Common myeloid progenitor, CD34-positive (primary cell): ENCODE measurements around the gene SENP3. TPM values are rescaled to one million over a fixed set of nuclear protein-coding genes. Genes with fewer than 3 reads are reported as not detected.

ENCODE experiments used
- CTCF ChIA-PET: fragments of 350-600 bp; sonication (Branson Sonifier 250); formaldehyde crosslinking; loops from one replicate; lab custom pipeline; 2021; ENCODE audit warnings: antibody characterized with exemption; lab: Charles Lee
- POLR2A ChIA-PET: fragments of 350-600 bp; sonication (Branson Sonifier 250); formaldehyde crosslinking; loops from one replicate; lab custom pipeline; 2021; ENCODE audit warnings: antibody characterized with exemption; lab: Charles Lee
- DNase-seq, 3 donors: peaks; one replicate each; pipeline versions ENCODE4 v3.0.0 to v3.0.0-alpha.2; 2013
- H3K27ac ChIP-seq, 2 experiments: 1 replicate in 1 of 2; 2 replicates in 1 of 2; pipeline ENCODE4 v1.7.0; 2013; ENCODE audit warnings: inconsistent platforms in 2 of 2, low read length in 2 of 2, mild to moderate bottlenecking in 2 of 2, low read depth in 1 of 2, moderate library complexity in 1 of 2; ENCODE audit not compliant: severe bottlenecking in 2 of 2, insufficient read depth in 1 of 2, poor library complexity in 1 of 2
- H3K27me3 ChIP-seq, 5 experiments: replicated peaks in 2 of 5; 1 replicate in 3 of 5; 2 replicates in 2 of 5; pipeline versions ENCODE4 v1.6.1 to v1.7.0; 2013; ENCODE audit warnings: low read length in 4 of 5, mild to moderate bottlenecking in 2 of 5, moderate library complexity in 2 of 5, inconsistent platforms in 1 of 5; ENCODE audit not compliant: insufficient read depth in 5 of 5, control insufficient read depth in 4 of 5
- H3K36me3 ChIP-seq, 4 experiments: 1 replicate in 2 of 4; 2 replicates in 2 of 4; pipeline versions ENCODE4 v1.6.1 to v1.7.0; 2013; ENCODE audit warnings: low read length in 3 of 4, control low read depth in 1 of 4, mild to moderate bottlenecking in 1 of 4; ENCODE audit not compliant: control insufficient read depth in 4 of 4, insufficient read depth in 4 of 4
- H3K4me1 ChIP-seq, 4 experiments: 1 replicate in 3 of 4; 2 replicates in 1 of 4; pipeline versions ENCODE4 v1.6.1 to v1.7.1; 2013; ENCODE audit warnings: low read length in 3 of 4, mild to moderate bottlenecking in 3 of 4, control low read depth in 1 of 4, inconsistent platforms in 1 of 4, moderate library complexity in 1 of 4; ENCODE audit not compliant: control insufficient read depth in 4 of 4, insufficient read depth in 4 of 4; ENCODE audit errors: control extremely low read depth in 1 of 4
- H3K4me3 ChIP-seq, 7 experiments: 1 replicate in 4 of 7; 2 replicates in 3 of 7; pipeline versions ENCODE4 v1.5.1 to v1.7.0; 2013; ENCODE audit warnings: mild to moderate bottlenecking in 7 of 7, low read length in 6 of 7, moderate library complexity in 6 of 7, inconsistent platforms in 2 of 7, low read depth in 2 of 7, control low read depth in 1 of 7; ENCODE audit not compliant: insufficient read depth in 4 of 7, control insufficient read depth in 1 of 7; ENCODE audit errors: extremely low read depth in 1 of 7
- H3K9me3 ChIP-seq, 5 experiments: 1 replicate in 4 of 5; 2 replicates in 1 of 5; pipeline versions ENCODE4 v1.6.1 to v1.7.1; 2013; ENCODE audit warnings: low read length in 4 of 5, mild to moderate bottlenecking in 2 of 5, inconsistent platforms in 1 of 5, low read depth in 1 of 5, moderate library complexity in 1 of 5; ENCODE audit not compliant: control insufficient read depth in 4 of 5, insufficient read depth in 2 of 5; ENCODE audit errors: control extremely low read depth in 1 of 5
- whole genome bisulfite sequencing: methylation state at CpG from one replicate; pipeline ENCODE4 v1.1.5; 2013; ENCODE audit not compliant: insufficient coverage; 5-methylcytosine and 5-hydroxymethylcytosine counted together
- polyA plus RNA-seq: library from polyadenylated mRNA; unstranded; fragments of 120-200 nt; gene quantifications from one replicate; pipeline ENCODE4 v1.2.1, GENCODE V29; 2013

The SENP3 gene
- 36.1 TPM for polyA plus RNA-seq

- Histone ChIP-seq H3K27ac (peak within 1 kb of the TSS; percentile 75 to 89), H3K27me3 (no peaks in the 10 kb centered on the region), H3K36me3 (peaks cover 1 to 31% (median 17%) of the 10 kb centered on the region in 4 experiments), H3K4me1 (peaks cover 13 to 65% (median 56%) of the 10 kb centered on the region in 4 experiments), H3K9me3 (no peaks in the 10 kb centered on the region), H3K4me3 (peak within 1 kb of the TSS; percentile 68 to 84 (median 77))
- peak; percentile 93 to 95 (median 95) for DNase-seq
- WGBS: 0% methylated on average over 73 of the region's 82 CpGs
- ChIA-PET POLR2A (interaction anchor here (0.8 to 5.4 kb wide), 4 partner anchors 10 to 47 kb away, joined by 3 to 45 read pairs (median 5); no protein-coding TSS in a partner anchor), CTCF (interaction anchor here (0.6 to 21.7 kb wide), 24 partner anchors 9 to 207 kb away, joined by 3 to 515 read pairs (median 10); partner anchors contain the start of genes CD68, CHRNB1, MPDU1 and SOX15)
These were observed at the start of gene SENP3 for GRCh38 chr17:7561589-7562207. Gene SENP3, plus strand, starts transcription at chr17:7561919. Its CDS starts 1,158 bp downstream, at chr17:7563077.

GRCh38 chr17:7512105-7512504 lies 49.6 kb upstream of the SENP3 start:
- Histone ChIP-seq H3K27me3 (no peaks in the 10 kb centered on the region), H3K36me3 (peaks cover 16 to 73% (median 57%) of the 10 kb centered on the region in 4 experiments), H3K9me3 (no peaks in the 10 kb centered on the region), H3K4me1 (peaks cover 0 to 4% (median 0%) of the 10 kb centered on the region in 4 experiments), H3K4me3 (no peak overlapping the region), H3K27ac (no peak overlapping the region)
- DNase-seq: no peak
- 90% methylated on average over 13 of the region's 15 CpGs for WGBS
- POLR2A ChIA-PET: interaction anchor here (1.2 kb wide), 1 partner anchor 48 kb away, joined by 4 read pairs; no protein-coding TSS in a partner anchor
- CTCF ChIA-PET: interaction anchor here (2.3 to 18.4 kb wide), 4 partner anchors 13 to 73 kb away, joined by 5 to 515 read pairs (median 19); partner anchors contain the start of genes MPDU1, SENP3, TNFSF12 and TNFSF13

GRCh38 chr17:7512824-7513540 lies 48.7 kb upstream of the SENP3 start:
- POLR2A ChIA-PET: interaction anchor here (4.2 kb wide), 1 partner anchor 47 kb away, joined by 45 read pairs; the partner anchor contains the start of genes SENP3 and TNFSF13
- Histone ChIP-seq H3K36me3 (peaks cover 14 to 65% (median 52%) of the 10 kb centered on the region in 4 experiments), H3K27ac (no peak overlapping the region), H3K4me1 (peaks cover 0 to 4% (median 0%) of the 10 kb centered on the region in 4 experiments), H3K27me3 (no peaks in the 10 kb centered on the region), H3K4me3 (no peak overlapping the region), H3K9me3 (no peaks in the 10 kb centered on the region)
- DNase-seq: no peak
- CTCF ChIA-PET: interaction anchor here (0.8 to 18.4 kb wide), 14 partner anchors 8 to 157 kb away, joined by 3 to 515 read pairs (median 10); partner anchors contain the start of genes MPDU1, SENP3, SOX15 and TMEM102
- 95% methylated on average over 18 of the region's 20 CpGs for WGBS

- Histone ChIP-seq H3K4me1 (peaks cover 0 to 4% (median 0%) of the 10 kb centered on the region in 4 experiments), H3K27me3 (no peaks in the 10 kb centered on the region), H3K9me3 (no peaks in the 10 kb centered on the region), H3K27ac (no peak overlapping the region), H3K36me3 (peaks cover 11 to 57% (median 43%) of the 10 kb centered on the region in 4 experiments), H3K4me3 (no peak overlapping the region)
- POLR2A ChIA-PET: interaction anchor here (1.1 to 4.2 kb wide), 3 partner anchors 21 to 46 kb away, joined by 3 to 45 read pairs (median 3); partner anchors contain the start of genes SENP3 and TNFSF13
- DNase-seq: no peak
- CTCF ChIA-PET: interaction anchor here (0.6 to 18.4 kb wide), 17 partner anchors 8 to 158 kb away, joined by 3 to 515 read pairs (median 11); partner anchors contain the start of genes MPDU1, SENP3, SOX15 and TMEM102
- 93% methylated on average over 15 of the region's 17 CpGs for WGBS
These were observed 47.8 kb upstream of the SENP3 start for GRCh38 chr17:7513850-7514419.

- Histone ChIP-seq H3K36me3 (peaks cover 9 to 39% (median 26%) of the 10 kb centered on the region in 4 experiments), H3K9me3 (no peaks in the 10 kb centered on the region), H3K27ac (no peak overlapping the region), H3K4me3 (no peak overlapping the region), H3K27me3 (no peaks in the 10 kb centered on the region), H3K4me1 (peaks cover 0 to 4% (median 0%) of the 10 kb centered on the region in 4 experiments)
- CTCF ChIA-PET: interaction anchor here (0.6 to 18.4 kb wide), 19 partner anchors 8 to 621 kb away, joined by 3 to 515 read pairs (median 4); partner anchors contain the start of genes CD68, MPDU1, SENP3 and SOX15
- POLR2A ChIA-PET: interaction anchor here (0.6 to 4.2 kb wide), 2 partner anchors 22 to 44 kb away, joined by 6 to 45 read pairs; partner anchors contain the start of genes SENP3 and TNFSF13
- 82% methylated on average over 9 of the region's 13 CpGs for WGBS
- DNase-seq: no peak
These were observed 45.7 kb upstream of the SENP3 start for GRCh38 chr17:7515911-7516610.

- ChIA-PET CTCF (interaction anchor here (2.7 to 18.4 kb wide), 2 partner anchors 9 to 30 kb away, joined by 20 to 515 read pairs; partner anchors contain the start of genes SENP3, TNFSF12 and TNFSF13), POLR2A (interaction anchor here (1.5 kb wide), 1 partner anchor 37 kb away, joined by 5 read pairs; no protein-coding TSS in a partner anchor)
- Histone ChIP-seq H3K4me3 (no peak overlapping the region), H3K27me3 (no peaks in the 10 kb centered on the region), H3K27ac (no peak overlapping the region), H3K36me3 (no peaks in the 10 kb centered on the region), H3K9me3 (peaks cover 0 to 9% (median 2%) of the 10 kb centered on the region in 5 experiments), H3K4me1 (peaks cover 0 to 3% (median 0%) of the 10 kb centered on the region in 4 experiments)
- 44% methylated on average over 8 of the region's 10 CpGs for WGBS
- peak; percentile 57 to 79 (median 74) for DNase-seq
These were observed 38.7 kb upstream of the SENP3 start for GRCh38 chr17:7523033-7523432.
